Smooth muscle cell of the brain vasculature (primary cell): Measurements from ENCODE around the gene GATB.
"Not testable (repeated sequence)": the region's sequence is repeated elsewhere in the genome, so short reads cannot be mapped to it uniquely, and the experiment has no call there.

Experiments
- DNase-seq: peaks from one replicate; pipeline ENCODE4 v3.0.0-alpha.2; 2012; ENCODE audit warnings: low read depth, low spot score

The GATB gene

DNA sequence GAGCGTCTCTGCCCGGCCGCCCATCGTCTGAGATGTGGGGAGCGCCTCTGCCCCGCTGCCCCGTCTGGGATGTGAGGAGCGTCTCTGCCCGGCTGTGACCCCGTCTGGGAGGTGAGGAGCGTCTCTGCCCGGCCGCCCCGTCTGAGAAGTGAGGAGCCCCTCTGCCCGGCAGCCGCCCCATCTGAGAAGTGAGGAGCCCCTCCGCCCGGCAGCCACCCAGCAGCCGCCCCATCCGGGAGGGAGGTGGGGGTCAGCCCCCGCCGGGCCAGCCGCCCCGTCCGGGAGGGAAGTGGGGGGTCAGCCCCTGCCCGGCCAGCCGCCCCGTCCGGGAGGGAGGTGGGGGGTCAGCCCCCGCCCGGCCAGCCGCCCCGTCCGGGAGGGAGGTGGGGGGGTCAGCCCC lies 29.1 kb downstream of the GATB start:
- DNase-seq: not testable (repeated sequence)

- DNase-seq: no peak
Measured at GRCh38 chr4:151729731-151730559, 30.9 kb downstream of the GATB start.

DNA sequence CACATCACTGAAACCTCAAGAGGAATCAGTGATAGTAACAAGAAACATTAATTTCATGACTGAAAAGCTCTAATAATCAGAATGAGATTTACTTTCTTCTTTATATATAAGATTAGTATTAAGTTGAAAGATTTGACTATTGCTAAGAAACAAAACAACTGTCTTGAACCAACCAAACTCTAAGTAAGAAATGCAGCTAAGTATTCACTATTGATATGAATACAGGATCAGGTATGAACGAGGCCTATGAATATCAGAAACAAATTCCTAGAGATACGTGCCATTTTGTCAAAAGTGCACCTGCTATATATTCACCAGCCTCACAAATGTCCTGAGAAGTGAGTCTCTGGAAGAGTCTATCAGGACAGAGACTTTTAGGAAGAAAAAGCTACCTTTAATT lies 32.1 kb downstream of the GATB start:
- no peak for DNase-seq

DNA sequence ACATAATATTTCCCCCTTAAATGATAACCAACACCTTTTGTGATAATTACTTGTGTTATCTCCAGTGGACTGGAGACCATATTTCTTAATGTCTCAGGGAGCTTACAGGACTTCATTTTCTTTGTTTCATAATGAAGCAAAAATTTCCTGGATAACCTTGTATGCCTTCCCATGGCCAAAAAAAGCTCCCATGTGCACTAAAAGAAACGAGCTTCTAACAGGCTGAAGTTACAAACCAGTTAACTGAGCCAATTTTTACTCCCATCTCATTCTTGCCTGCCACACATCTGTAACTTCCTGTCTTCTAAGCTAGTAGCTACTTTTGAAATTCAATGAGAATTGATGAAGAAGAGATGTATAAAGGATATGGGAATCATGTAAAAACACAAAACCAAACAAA lies 32.8 kb downstream of the GATB start:
- DNase-seq: no peak

DNA sequence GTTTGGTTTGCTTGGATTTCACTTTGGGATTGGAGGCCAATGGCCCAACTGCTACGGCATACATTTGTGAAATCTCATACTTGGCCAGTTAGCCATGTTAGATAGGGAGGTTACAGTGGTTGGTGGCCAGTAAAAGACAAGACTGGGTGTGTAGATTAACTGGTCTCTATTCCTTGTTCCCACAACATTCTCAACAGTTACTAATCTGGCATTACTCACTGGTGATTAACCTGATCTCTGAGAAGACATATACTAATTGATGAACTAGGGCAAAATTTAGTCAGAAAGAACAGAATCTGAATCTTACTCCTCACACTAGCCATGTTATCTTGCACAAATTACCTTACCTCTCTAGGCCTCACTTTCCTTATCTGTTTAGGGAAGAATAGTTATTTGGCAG lies 33.4 kb downstream of the GATB start:
- no peak for DNase-seq

DNA sequence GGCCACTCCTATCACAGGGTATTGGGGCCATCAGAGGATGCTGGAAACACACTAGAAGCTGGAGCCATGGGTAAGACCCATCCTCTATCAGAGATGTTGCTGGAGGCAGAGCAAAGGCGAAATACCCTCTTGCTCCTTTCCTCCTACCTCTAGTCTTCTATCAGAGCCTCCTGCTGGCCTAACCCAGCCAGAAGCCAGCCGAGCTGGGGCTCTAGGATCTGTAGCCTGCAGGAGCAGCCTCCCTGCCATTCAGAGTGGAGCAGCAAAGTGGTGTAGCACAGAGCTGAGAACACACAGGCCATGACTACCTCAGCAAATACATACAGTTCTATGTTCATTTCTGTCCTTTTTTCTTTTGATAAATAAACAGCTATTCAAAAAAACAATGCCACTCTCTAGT lies 35.7 kb downstream of the GATB start:
- DNase-seq: no peak

DNA sequence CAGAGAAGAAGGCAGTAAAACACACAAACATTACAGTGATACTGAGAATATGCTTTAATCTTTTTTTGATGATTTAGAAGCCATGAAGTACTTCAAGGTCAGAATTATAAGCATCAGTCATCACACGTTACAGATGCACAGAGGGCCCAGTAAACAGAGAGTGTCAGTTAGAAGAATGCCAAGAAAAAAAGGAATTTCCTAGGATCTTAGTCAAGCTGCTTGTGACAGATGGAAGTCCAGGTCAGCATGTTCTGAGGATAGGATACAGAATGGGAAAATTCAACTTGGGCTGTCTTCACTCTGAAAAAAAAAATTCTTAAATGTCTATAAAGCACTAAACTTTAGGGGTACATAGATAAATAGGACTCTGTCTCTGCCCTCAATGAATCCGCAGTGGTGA lies 38.9 kb downstream of the GATB start:
- no peak for DNase-seq

DNA sequence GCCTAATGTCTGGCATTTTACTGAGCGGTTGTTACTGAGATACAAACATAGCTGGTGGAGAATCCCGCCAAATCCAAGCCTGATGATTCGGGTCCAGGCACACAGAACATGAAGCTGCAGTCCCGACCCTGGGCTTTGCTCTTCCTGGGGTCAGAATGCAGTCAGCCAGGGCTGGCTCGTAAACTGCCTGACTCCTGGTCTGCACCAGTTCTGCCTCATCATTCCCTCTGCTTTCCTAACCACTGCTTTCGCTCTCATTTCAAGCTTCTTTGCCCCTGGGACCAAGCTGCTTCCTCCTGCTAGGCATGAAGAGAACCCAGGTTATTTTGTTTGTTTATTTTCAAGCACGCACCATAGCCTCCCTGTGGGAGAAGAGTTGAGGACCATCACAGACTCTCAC lies 39.3 kb downstream of the GATB start:
- no peak for DNase-seq

DNA sequence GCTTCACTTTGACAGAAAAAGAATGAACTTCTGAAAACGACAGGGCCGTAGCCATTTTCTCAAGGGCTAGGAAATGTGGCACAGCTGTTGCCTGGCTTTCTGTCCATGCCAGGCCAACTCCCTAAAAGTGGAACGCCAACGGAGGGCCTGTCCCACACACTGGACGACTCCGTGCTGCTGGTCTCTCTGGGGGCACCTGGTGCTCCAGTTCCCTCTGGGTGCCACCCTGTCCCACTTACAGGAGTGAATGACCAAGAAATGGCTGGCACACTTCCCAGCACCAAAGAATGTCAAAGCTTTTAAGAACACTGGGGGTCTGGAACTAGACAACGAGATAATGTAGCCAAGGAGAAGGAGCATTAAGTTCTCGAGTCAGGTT lies 40.9 kb downstream of the GATB start:
- no peak for DNase-seq

DNA sequence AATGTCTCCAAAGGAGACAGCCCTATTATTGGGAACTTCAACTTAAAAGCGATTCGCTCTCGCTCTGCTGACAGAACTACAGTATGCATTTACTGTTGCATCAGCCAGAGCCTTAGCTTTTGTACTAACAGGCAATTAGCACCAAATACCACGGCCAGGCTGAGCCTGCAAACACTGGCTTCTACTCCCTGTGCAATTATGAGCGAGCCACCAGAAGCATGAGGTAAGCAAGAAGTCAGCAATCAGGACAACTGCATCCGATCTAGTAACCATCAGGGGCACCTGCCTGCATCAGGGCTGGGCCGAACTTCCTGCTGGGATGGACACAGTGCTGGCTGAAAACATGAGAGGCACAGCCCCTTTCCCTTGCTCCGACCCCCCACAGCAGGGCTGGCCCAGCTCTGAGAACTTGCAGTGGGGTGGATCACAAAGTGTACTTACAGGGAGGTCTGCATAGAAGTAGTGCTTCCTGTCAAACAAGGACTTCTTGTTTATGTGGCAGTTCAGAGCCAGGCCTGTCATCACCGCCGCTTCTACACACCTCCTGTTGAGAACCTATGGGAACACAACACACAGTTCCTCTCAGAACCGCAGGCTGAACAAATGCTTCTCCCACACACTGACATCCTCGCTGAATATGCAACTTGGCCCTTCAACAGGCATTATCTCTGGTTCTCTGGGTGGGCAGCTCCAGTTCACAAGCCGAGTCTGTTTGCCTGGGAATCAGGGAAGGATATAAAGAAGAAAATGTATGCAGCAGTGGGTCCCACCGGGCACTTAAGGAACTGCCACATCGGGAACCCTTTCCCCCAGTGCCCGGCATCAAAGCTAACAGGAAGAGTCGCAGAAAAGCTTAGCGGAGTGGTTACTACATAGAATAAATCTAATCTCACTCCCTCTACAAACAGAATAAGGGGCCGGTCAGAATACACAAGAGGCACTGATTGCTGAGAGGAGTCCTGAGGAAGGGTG lies 41.5 kb downstream of the GATB start:
- no peak for DNase-seq

DNA sequence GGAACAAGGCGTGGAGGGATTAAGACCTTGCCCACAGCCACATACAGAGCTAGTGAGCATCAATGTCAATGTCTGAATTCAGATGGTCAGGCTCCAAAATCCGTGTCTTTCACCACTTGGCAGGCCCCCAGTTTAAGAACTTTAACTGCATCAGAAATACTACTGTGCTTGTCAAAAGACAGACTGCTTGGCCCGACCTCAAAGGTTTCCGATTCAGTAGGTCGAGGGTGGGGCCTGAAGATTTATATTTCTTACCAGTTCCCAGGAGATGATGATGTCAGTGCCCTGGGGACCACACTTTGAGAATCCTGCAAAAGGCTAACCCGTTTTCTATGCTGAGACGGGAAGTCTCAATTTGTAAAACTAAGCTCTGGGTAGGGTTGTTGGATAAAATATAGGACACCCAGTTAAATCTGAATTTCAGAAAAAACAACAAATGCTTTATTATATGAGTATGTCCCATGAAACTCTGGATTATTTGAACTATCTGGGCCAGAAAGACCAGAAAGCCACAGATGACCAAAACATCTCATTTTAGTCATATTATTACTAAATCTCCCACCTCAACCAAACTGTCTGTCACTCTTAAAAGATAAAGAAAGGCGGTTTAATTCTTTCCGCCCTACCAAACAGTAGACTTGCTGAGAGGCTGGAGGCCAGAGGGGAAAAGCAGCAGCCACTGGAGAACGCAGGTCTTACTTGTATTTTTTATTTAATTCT lies 42.7 kb downstream of the GATB start:
- no peak for DNase-seq

- DNase-seq: no peak
Measured at GRCh38 chr4:151717314-151717713, 43.5 kb downstream of the GATB start.

GRCh38 chr4:151716324-151716723 lies 44.5 kb downstream of the GATB start:
- DNase-seq: no peak

GRCh38 chr4:151715881-151716280 lies 44.9 kb downstream of the GATB start:
- DNase-seq: no peak

DNA sequence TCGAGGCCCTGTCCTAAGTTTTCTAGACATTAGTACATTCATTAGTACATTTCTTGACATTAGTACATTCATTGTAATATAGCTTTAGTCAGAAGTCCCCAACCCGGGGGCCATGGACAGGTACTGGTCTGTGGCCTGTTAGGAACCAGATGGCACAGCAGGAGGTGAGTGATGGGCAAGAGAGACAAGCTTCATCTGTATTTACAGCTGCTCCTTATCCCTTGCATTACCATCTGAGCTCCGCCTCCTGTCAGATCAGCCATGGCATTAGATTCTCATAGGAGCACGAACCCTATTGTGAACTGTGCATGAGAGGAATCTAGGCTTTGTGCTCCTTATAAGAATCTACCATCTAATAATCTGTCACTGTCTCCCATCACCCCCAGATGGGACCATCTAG lies 48.0 kb downstream of the GATB start:
- DNase-seq: no peak

GRCh38 chr4:151711646-151712045 lies 49.2 kb downstream of the GATB start:
- DNase-seq: no peak

GRCh38 chr4:151709587-151709986 lies 51.2 kb downstream of the GATB start:
- DNase-seq: no peak

DNA sequence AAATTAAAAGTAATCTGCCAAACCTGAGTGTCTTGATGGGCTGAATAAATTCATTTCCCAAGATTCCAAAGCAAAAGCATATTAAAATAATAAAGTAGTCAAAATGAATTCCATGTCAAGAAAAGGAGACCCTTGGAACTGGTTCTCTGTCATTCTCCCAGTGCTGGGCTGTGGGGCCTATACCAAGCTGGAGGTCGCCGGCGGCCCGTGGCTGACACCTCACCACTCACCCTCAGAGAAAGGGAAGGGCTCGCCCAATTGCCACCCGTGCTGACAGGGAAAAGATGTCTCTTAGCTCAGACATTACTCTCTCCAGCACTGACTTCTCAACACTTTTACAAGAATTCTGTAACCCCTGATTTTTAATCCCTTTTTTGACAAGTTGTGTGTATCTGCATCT lies 51.7 kb downstream of the GATB start:
- no peak for DNase-seq

GRCh38 chr4:151708100-151708499 lies 52.7 kb downstream of the GATB start:
- no peak for DNase-seq

- no peak for DNase-seq
Measured at GRCh38 chr4:151703401-151703800, 57.4 kb downstream of the GATB start.

DNA sequence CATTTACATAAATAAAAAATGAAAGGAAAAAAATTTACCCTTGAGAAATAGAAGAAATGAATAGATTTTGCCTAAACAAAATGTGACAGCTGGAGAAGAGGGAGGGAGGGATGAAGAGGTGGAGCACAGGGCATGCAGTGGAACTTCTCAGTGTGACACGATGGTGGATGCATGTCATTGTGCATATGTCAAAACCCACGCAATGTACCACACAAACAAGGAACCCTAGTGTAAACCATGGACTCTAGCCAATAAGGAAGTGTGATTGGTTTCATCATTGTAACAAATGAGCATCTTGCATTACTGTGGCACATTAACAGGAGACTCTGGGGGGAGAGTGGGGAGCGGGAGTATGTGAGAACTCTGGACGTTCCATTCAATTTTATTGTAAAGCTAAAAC lies 58.6 kb downstream of the GATB start:
- no peak for DNase-seq
